GM23248 (cell line): Measurements from ENCODE around the gene PM20D1.

Experiments used
- EZH2 ChIP-seq: fragments of 200-600 bp; sonication (generic); IDR thresholded peaks from 2 replicates; pipeline ENCODE4 v1.6.1; 2018; ENCODE audit warnings: antibody characterized with exemption, mild to moderate bottlenecking; ENCODE audit not compliant: insufficient read depth, poor library complexity, severe bottlenecking
- EZH2phosphoT487 ChIP-seq: fragments of 200-600 bp; sonication (generic); IDR thresholded peaks from 2 replicates; pipeline ENCODE4 v1.6.1; 2018; ENCODE audit warnings: antibody characterized with exemption, moderate library complexity, mild to moderate bottlenecking, low read depth; ENCODE audit not compliant: insufficient read depth

DNA sequence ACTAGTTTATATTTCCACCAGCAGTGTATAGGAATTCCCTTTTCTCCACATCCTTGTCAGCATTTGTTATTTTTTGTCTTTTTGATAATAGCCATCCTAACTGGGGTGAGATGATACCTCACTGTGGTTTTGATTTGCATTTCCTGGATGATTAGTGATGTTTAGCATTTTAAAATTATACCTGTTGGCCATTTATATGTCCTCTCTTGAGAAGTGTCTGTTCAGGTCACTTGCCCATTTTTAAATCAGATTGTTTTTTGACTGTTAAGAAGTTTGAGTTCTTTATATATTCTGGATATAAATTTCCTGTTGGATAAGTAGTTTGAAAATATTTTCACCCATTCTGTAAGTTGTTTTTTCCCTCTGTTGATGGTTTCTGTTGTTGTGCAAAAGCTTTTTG, 31.0 kb upstream of the PM20D1 start:
- no peak for TF ChIP-seq EZH2
- no peak for TF ChIP-seq EZH2phosphoT487
